Endothelial cell of umbilical vein (primary cell): ENCODE measurements around the gene SCLY. TPM values are rescaled to one million over a fixed set of nuclear protein-coding genes. Genes with fewer than 3 reads are reported as not detected.

ENCODE experiments used
- BruUV-seq: library from RNA; stranded (reverse); fragments of 400-500 nt; replicated peaks from 2 replicates; lab custom pipeline; 2021; lab: Mats Ljungman, UMichigan
- CTCF ChIA-PET: fragments of 300-600, 350-600 bp; sonication (Branson Sonifier 250); formaldehyde crosslinking; loops from one replicate; lab custom pipeline; 2021; ENCODE audit warnings: antibody characterized with exemption, inconsistent platforms; lab: Charles Lee
- POLR2A ChIA-PET: fragments of 300-600, 350-600 bp; sonication (Branson Sonifier 250); formaldehyde crosslinking; loops from one replicate; lab custom pipeline; 2021; ENCODE audit warnings: antibody characterized with exemption, inconsistent platforms; lab: Charles Lee
- DNase-seq: peaks from one replicate; pipeline ENCODE4 v3.0.0-alpha.2; 2011; ENCODE audit warnings: low read depth, low spot score
- FAIRE-seq: peaks from 2 replicates; lab custom pipeline; 2011; peaks lifted over from hg19 to GRCh38; lab: Jason Lieb, UNC
- H2AFZ ChIP-seq: 2 replicates; pipeline ENCODE4 v1.6.0; 2012; ENCODE audit warnings: low read depth, low read length, control low read depth, inconsistent platforms
- H3K27ac ChIP-seq: 2 replicates; pipeline ENCODE4 v1.5.1; 2011; ENCODE audit warnings: low read depth, mild to moderate bottlenecking, control low read depth, low read length, moderate library complexity; ENCODE audit not compliant: insufficient read depth
- H3K27me3 ChIP-seq, 2 experiments: 2 replicates each; pipeline versions ENCODE4 v1.6.0 to v1.6.1; 2011; ENCODE audit warnings: low read length in 2 of 2, mixed read lengths in 1 of 2; ENCODE audit not compliant: control insufficient read depth in 2 of 2, insufficient read depth in 2 of 2
- H3K36me3 ChIP-seq, 2 experiments: 2 replicates in 1 of 2; 3 replicates in 1 of 2; pipeline ENCODE4 v1.5.1; 2011; ENCODE audit warnings: low read length in 2 of 2, mild to moderate bottlenecking in 1 of 2, moderate library complexity in 1 of 2; ENCODE audit not compliant: control insufficient read depth in 2 of 2, insufficient read depth in 2 of 2; ENCODE audit errors: extremely low read depth in 1 of 2
- H3K4me1 ChIP-seq: 3 replicates; pipeline ENCODE4 v1.5.1; 2011; ENCODE audit warnings: mild to moderate bottlenecking, low read length; ENCODE audit not compliant: control insufficient read depth, insufficient read depth; ENCODE audit errors: extremely low read depth
- H3K4me2 ChIP-seq: 2 replicates; pipeline ENCODE4 v1.6.1; 2011; ENCODE audit warnings: low read length, control low read depth, mixed read lengths; ENCODE audit not compliant: insufficient read depth
- H3K4me3 ChIP-seq, 3 experiments: fragments of 200-600 bp in 1 of 3; sonication (generic), shearing (Covaris generic) in 1 of 3; replicated peaks in 1 of 3; 2 replicates each; pipeline ENCODE4 v1.5.1; 2011 to 2016; ENCODE audit warnings: control low read depth in 3 of 3, low read length in 3 of 3, mild to moderate bottlenecking in 2 of 3, inconsistent platforms in 1 of 3, low read depth in 1 of 3, moderate library complexity in 1 of 3; ENCODE audit not compliant: insufficient read depth in 1 of 3
- H3K79me2 ChIP-seq: 2 replicates; pipeline ENCODE4 v1.6.0; 2012; ENCODE audit warnings: low read length, inconsistent platforms; ENCODE audit not compliant: control insufficient read depth, insufficient read depth
- H3K9ac ChIP-seq: replicated peaks from 2 replicates; pipeline ENCODE3; 2011; ENCODE audit warnings: low read length, control low read depth; ENCODE audit not compliant: insufficient read depth; ENCODE audit errors: extremely low read depth
- H3K9me1 ChIP-seq: replicated peaks from 3 replicates; pipeline ENCODE4 v1.6.0; 2011; ENCODE audit warnings: mild to moderate bottlenecking, low read length; ENCODE audit not compliant: control insufficient read depth, insufficient read depth; ENCODE audit errors: extremely low read depth
- H3K9me3 ChIP-seq: replicated peaks from 2 replicates; pipeline ENCODE4 v1.5.1; 2012; ENCODE audit warnings: low read length, inconsistent platforms; ENCODE audit not compliant: control insufficient read depth, insufficient read depth
- H4K20me1 ChIP-seq: replicated peaks from 2 replicates; pipeline ENCODE3; 2011; ENCODE audit warnings: mild to moderate bottlenecking, low read length; ENCODE audit not compliant: control insufficient read depth, insufficient read depth; ENCODE audit errors: extremely low read depth
- CTCF ChIP-seq, 2 donors: IDR thresholded peaks; 1 replicate in 1 of 2; 2 replicates in 1 of 2; pipeline ENCODE4 v1.5.1; 2011; ENCODE audit warnings: low read length in 2 of 2, mild to moderate bottlenecking in 2 of 2, moderate library complexity in 2 of 2, control low read depth in 1 of 2, inconsistent platforms in 1 of 2, low read depth in 1 of 2; ENCODE audit not compliant: insufficient read depth in 1 of 2; ENCODE audit errors: extremely low read depth in 1 of 2
- GATA2 ChIP-seq: IDR thresholded peaks from 2 replicates; pipeline ENCODE4 v1.7.0; 2011; ENCODE audit warnings: low read depth, mild to moderate bottlenecking, moderate library complexity, mixed read lengths, low read length; ENCODE audit not compliant: insufficient read length, insufficient read depth
- JUN ChIP-seq: IDR thresholded peaks from 2 replicates; pipeline ENCODE4 v1.6.1; 2011; ENCODE audit warnings: borderline replicate concordance, low read depth; ENCODE audit not compliant: insufficient read length, insufficient read depth
- MAX ChIP-seq: IDR thresholded peaks from 2 replicates; pipeline ENCODE4 v1.6.1; 2011; ENCODE audit not compliant: insufficient read depth, insufficient read length
- dilution Hi-C: fragments of 300-500 bp; cut with MboI; formaldehyde crosslinking; loops from one replicate; pipeline ENCODE4 v1.15.0; 2019; ENCODE audit warnings: low sequenced_read_pairs; ENCODE audit not compliant: extremely low pct_ligation_motif_present
- intact Hi-C: fragments of 100-400 bp; cut with micrococcal nuclease; formaldehyde crosslinking; loops from one replicate; pipeline ENCODE4 v1.10.0; 2022
- polyA plus RNA-seq, 4 experiments: library from polyadenylated mRNA; depleted of rRNA in 3 of 4; stranded (reverse) in 3 of 4; unstranded in 1 of 4; fragments of >200 nt; gene quantifications; 2 replicates each; pipeline versions ENCODE4 v1.2.1 to v1.2.3, GENCODE V29; 2011 to 2012; ENCODE audit warnings: missing spikeins in 1 of 4
- total RNA-seq: library from RNA; stranded (reverse); gene quantifications from 2 replicates; pipeline ENCODE4 v1.2.3, GENCODE V29; 2021

Gene SCLY
- total and polyA plus RNA-seq, 2 donors (not counting 3 experiments of a cell fraction or from before 2014, with no cell fraction given) = 22.6 to 32.7 TPM

GRCh38 chr2:238097201-238097987 lies 36.6 kb downstream of the SCLY start:
- Histone ChIP-seq H3K9ac (no peak overlapping the region), H2AFZ (no peak overlapping the region), H3K79me2 (no peaks in the 10 kb centered on the region), H3K27ac (no peak overlapping the region), H4K20me1 (no peaks in the 10 kb centered on the region), H3K4me3 (no peak overlapping the region), H3K9me1 (no peaks in the 10 kb centered on the region), H3K4me2 (no peak overlapping the region), H3K9me3 (no peaks in the 10 kb centered on the region), H3K27me3 (no peaks in the 10 kb centered on the region), H3K4me1 (no peaks in the 10 kb centered on the region), H3K36me3 (no peaks in the 10 kb centered on the region)
- intact Hi-C loops (no loop called here), dilution Hi-C loops (no loop called here)
- CTCF ChIA-PET = interaction anchor here (1.7 kb wide), 1 partner anchor 174 kb away, joined by 5 read pairs; no protein-coding TSS in a partner anchor
- TF ChIP-seq MAX = no peak
- no peak for TF ChIP-seq CTCF (IDR thresholded peaks at IDR 0.05; ENCODE audit: extremely low read depth in 1 of 2, insufficient read depth in 1 of 2, low read depth in 1 of 2, low read length in 2 of 2)
- no peak for TF ChIP-seq JUN
- TF ChIP-seq GATA2 = no peak
- POLR2A ChIA-PET = no interaction called here
- BruUV-seq = no TSS peak
- no peak for DNase-seq
- no peak for FAIRE-seq
